GM21360 (cell line): ENCODE results near the gene SLC15A3.

Experiments used
- ATAC-seq: cut with Tn5 transposase; IDR thresholded peaks from one replicate; pipeline ENCODE4 v1.9.1; 2021; ENCODE audit warnings: mild to moderate bottlenecking, moderate library complexity; ENCODE audit not compliant: unreplicated experiment

Gene SLC15A3

DNA sequence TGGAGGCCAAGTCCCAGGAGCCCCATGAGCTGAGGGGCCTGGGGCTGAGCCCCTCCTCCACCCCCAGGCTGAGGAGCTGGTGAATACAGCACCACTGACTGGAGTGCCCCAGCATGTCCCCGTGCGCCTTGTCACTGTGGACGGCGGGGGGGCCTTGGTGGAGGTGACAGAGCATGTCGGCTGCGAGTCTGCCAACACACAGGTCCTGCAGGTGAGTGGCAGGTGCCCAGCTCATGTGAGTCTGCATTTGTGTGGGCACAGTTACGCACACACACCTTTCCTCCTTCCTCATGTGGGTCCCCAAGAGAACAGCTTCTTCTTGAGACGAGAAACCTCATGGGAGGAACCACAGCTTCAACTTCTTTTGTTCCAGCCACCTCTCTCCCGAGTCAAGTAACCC lies 20.1 kb downstream of the SLC15A3 start:
- ATAC-seq, result no peak

DNA sequence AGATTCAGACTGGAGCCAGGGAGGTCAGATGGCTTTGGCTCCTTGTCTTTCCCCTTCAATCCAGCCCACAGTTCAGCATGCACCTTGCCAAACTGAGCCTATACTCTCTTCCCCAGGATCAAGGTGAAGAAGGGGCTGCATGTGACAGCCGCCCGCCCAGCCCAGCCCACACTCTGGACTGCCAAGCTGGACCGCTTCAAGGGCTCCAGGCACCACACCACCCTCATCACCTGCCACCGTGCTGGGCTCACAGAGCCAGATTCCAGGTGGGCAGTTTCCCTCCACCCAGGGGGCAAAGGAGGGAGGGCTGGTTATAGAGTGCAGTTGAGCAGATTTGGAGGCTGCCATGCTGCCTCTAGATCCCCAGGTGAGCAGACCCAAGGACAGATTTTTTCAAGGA lies 21.6 kb downstream of the SLC15A3 start:
- no peak for ATAC-seq

DNA sequence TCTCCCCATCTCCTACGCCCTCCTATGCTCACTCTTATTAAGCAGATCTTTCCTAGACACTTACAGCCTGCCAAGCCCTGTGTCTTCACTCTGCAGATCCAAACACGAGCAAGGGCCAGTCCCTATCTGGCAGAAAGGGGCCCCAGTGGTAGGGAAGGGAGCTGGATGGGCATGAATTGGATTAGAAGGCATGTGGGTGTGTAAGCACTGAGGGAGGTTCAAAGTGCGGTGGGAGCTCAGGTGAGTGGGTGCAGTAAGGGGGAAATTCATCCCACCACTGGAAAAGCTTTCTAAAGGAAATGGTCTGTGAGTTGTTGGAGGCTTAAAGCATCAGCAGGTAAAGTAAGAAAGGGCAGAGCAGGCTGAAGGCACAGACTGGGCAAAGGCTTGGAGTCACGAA lies 22.2 kb downstream of the SLC15A3 start:
- ATAC-seq, result no peak

DNA sequence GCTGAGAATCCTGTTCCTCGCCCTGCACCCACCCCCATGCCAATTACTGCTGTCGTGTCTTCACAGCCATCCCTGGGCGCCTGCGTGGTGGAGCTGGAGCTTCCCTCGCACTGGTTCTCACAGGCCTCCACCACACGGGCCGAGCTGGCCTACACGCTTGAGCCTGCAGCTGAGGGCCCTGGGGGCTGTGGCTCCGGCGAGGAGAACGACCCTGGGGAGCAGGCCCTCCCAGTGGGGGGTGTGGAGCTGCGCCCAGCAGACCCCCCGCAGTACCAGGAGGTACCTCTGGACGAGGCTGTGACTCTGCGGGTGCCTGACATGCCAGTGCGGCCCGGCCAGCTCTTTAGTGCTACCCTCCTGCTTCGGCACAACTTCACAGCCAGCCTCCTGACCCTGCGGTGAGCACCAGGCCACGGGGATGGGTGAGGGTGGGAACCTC lies 23.4 kb downstream of the SLC15A3 start:
- no peak for ATAC-seq

DNA sequence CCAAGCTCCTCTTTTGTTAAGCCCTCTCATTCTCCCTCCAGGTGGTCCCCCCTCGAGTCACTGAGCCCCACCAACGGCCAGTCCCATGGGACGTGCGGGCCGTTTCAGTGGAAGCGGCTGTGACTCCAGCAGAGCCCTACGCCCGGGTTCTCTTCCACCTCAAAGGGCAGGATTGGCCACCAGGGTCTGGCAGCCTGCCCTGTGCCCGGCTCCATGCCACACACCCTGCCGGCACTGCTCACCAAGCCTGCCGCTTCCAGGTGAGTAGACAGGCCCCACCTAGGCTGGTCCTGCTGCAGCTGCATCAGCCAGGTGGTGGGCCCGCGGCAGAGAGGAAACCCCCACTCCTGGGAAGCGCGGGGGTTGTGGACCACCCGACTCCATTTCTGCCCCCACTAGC lies 24.4 kb downstream of the SLC15A3 start:
- ATAC-seq, result no peak

DNA sequence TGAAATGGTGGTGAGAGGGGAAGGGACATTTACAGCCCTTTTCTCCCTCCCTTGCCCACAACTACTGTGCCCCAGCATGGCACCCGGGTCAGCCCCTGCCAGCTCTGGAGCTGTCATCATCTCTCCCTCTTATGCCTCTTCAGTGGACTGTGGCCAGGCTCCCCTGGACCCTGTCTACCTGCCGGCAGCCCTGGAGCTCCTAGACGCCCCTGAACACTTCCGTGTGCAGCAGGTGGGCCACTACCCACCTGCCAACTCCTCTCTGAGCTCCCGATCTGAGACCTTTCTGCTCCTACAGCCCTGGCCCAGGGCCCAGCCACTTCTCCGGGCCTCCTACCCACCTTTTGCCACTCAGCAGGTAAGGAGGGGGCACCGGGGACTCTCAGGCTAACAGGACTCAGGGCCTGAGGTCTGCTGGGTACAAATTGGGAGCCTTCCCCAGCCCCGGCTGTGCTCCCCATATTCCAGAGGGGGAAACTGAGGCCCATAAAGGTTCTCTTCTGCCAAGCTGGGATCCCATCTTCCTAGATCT lies 24.8 kb downstream of the SLC15A3 start:
- ATAC-seq, result no peak

DNA sequence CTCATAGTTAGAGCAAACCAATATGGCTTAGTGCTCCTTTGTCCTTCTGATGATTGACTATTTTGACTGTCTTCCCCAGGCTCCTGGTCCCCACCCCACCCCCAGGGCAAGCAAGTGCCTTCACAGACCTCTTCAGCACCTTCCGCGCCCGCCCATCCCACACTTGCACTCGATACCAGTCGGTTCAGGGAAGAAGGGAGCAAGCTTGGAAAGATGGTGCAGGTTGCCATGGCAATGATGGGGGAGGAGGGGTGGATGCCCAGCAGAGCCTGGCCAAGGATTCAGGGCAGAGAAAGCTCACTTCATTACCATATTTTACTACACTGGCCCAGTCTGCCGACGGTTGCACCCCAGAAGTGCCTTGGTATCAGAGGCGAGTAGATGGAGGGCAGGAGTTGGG lies 25.5 kb downstream of the SLC15A3 start:
- no peak for ATAC-seq

DNA sequence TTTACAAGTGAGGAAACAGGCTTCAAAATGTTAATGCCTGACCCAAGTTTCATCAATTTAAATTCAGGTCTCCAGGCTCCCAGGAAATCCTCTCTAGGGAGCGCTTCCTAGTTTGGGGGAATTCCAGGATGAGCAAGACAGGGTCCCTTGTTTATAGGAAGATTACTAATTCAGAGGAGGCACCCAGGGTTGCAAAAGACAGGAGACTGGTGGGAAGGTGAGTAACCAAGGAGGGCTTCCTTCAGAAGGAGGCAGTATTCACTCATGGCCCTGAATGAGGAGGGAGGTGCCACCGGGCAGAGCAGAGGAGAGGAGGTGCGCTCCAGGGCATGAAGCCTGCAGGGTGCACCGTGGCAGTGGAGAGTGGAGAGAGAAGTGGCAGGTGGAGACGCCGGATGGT lies 26.1 kb downstream of the SLC15A3 start:
- ATAC-seq, result no peak

DNA sequence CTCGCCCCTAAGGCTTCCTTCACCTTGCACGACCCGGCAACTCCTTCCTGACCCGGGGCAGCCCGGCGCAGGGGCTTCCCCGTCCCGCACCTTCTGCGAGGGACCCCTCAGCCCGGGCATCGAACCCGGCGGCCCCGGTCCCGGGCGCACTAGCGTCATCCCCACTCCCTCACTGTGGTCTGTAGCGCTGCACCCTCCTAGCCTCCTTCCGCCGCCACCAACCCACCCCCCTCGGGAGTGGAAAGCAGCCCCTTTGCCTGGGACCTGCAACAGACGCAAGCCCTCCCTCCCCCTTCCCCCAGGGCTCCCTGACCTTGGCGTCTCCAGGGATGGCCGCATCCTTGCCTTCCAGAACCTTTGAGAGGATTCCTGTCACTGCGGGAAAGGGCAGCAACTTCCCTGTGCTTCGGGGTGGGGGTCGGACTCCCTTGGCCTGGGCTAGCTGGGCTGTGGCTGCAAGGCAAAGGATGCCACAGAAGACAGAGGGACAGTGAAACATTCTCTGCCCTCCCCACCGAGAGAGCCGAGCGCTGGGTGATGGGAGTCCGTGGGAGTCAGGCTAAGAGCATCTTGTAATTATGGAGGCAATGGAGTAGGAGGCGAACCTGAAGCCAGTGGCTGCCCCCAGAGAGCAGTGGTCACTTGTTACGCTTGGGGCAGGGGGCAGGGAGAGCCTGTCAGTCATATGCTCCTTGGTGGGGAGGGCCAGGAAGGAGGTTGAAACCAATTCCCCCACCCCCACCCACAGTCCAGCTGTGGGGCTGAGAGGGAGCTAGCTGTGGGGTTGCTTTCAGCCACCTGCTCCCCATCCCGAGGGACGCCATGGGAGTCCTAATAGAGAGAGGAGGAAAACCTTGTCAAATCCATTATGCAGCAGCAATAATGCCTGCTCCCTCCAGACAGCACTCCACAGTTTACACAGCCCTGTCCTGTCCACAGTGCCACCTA lies 26.8 kb downstream of the SLC15A3 start:
- ATAC-seq, result no peak

DNA sequence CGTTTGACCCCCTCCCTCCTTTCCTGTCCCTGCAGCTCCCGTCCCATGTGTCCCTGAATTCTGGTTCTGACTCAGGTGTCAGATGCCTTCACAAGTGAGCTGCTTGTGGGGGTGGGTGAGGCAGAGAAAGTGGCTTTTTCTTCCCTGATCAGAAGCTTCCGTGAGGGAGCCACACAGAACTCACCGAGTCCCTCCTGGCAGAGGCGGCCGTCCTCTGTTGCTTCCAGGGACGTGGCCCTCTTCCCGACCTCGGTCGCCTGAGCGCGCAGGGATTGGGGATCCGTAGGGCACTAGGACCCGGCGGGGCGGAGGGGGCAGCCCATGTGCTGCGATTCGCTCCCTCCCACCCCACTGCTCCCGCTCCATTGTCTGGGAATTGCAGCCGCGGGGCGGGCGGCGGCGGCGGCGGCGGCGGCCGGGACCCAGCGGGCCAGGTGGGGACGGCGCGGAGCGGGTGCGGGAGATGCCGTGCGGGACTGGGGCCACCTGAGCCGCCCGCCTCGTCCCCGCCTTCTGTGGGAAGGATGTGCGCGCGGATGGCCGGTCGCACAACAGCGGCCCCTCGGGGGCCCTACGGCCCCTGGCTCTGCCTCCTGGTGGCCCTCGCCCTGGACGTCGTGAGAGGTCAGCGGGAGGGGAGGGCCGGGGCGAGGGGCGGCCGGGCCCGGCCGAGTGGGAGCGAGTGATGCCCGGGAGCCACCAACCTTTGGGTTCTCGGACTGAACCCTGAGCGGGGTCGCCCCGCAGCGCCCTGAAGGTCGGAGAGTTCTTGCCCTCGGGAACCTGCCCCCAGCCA lies 27.7 kb downstream of the SLC15A3 start, which contains the start of gene TMEM132A:
TMEM132A (plus strand) TSS at position 351 of the 796 bp plus-strand sequence; CDS start at position 525, 174 bp downstream.
- ATAC-seq, result no peak

DNA sequence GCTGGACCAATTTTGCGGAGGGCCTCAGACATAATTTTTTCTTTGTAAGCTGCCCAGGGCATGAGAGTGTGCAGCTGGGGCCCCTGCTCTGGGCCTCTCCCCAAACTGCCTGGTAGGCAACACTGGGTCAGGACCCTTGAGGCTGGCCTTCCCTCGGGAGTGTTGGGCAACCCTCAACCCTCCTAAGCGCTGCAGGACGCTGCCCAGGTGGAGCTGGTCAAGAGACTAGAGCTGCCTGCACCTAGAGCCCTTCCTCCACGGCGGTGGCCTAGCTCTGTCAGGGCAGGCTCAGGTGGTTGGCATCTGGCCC lies 28.2 kb downstream of the SLC15A3 start:
- ATAC-seq, result no peak

DNA sequence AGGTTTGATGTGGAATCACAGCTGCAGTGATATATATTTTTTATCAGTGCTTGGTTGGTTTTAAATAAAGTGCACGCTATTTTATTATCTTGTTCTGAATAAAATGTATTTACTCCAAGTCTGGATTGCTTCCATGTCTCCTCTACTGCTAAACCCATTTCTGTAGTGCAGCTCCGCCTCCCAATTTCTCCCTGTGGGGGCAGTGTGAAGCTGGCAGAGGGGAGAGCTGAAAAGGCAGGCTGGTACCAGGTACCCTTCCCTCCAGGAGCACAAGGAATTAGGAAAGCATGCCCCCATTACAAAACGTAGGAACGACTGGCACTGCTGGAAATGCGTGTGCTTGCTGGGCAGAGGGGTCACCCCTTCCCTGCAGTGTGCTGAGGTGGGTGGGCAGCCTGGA lies 28.6 kb downstream of the SLC15A3 start:
- no peak for ATAC-seq

DNA sequence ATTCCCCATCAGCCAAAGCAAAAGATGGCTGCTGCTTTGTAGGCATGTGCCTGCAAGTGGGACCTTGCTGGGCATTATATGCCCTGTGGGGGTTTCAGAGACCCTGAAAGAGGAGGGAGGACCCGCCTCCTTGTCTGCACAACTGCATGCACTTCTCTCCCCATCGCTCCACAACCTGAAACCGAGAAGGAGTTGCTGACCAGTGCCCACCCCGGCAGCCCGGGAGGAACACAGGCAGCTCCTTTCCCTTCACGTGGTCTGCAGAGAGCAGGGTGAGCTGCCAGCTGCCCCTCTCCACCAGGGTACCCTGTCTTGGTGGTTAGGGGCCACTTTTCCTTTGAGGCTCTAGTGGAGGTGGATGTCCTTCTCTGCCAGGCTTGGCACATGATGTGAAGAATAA lies 29.1 kb downstream of the SLC15A3 start:
- no peak for ATAC-seq

DNA sequence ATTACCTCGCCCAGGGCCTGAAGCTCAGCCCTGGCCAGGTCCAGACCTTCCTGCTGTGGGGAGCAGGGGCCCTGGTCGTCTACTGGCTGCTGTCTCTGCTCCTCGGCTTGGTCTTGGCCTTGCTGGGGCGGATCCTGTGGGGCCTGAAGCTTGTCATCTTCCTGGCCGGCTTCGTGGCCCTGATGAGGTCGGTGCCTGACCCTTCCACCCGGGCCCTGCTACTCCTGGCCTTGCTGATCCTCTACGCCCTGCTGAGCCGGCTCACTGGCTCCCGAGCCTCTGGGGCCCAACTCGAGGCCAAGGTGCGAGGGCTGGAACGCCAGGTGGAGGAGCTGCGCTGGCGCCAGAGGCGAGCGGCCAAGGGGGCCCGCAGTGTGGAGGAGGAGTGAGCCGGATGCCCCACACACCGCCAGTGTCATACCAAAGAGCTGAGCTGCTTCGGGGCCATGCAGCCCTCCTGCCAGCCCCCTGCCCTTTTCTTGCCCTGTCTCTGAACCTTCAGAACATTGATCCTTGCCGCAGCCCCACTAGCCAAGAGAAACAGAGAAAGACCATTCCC lies 30.1 kb downstream of the SLC15A3 start:
- no peak for ATAC-seq

DNA sequence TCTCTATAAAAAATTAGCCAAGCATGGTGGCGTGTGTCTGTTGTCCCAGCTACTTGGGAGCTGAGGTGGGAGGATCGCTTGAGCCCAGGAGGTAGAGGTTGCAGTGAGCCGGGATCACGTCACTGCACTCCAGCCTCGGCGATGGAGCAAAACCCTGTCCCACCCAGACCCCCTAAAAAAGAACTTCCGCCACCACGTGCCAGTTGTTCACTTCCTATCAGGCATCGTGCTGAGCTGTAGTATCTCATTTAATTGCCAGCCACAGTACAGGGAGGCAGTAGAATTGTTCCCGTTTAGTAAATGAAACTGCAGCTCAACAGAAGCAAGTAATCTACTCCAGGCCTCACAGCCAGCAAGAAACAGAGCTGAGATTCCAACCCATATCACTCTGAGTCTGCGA lies 30.7 kb downstream of the SLC15A3 start:
- ATAC-seq, result no peak

DNA sequence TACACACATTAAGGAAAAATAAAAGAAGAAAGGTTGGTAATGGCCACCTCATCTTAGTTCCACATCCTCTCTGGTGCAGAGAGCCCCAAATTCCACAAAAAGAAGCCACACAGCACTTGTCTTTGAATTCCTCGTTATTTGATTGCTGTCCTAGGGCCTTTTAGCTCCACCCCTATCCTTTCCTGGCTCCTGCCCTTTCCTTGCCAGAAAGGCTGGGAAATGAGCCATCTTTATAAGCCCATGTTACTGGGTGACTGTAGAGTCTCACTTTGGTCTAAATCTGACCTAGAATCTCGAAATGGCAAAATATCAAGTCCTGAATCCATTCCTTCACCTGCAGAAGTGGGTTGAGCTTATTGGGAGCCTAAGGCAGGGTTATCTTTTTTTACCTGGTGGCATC lies 32.0 kb downstream of the SLC15A3 start:
- ATAC-seq, result no peak

DNA sequence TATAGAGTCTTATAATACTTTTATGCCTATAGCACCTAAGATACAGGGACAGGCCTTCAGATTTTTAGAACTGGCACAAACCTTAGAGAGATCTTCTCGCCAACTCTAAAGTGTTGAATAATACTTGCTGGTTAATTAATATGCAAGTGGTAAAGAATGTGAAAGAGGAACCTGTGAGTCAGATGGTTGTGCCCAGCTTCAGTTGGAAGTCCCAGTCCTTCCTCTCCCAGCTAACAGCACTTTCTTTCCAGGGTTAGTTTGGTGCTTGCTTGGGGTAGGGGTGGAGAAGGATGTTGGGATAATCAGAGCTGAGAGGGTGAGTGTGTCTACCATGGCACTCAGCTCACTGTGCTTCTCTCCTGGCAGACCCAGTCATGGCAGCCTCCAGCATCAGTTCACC lies 32.7 kb downstream of the SLC15A3 start:
- no peak for ATAC-seq

DNA sequence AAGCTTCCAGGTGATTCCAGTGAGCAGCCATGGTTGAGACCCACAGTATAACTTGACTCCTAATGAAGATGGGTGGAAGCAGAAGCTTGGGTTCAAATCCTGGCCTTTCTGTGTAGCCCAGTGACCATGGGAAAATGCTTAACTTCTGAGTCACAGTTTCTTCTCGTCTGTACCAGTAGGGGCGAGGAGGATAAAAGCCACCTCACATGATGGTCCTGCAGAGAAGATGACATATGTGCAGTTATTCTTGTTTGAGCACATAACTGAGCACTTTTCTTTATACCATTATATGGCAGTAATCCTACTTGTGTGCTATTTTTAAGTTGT lies 33.1 kb downstream of the SLC15A3 start:
- ATAC-seq, result no peak

DNA sequence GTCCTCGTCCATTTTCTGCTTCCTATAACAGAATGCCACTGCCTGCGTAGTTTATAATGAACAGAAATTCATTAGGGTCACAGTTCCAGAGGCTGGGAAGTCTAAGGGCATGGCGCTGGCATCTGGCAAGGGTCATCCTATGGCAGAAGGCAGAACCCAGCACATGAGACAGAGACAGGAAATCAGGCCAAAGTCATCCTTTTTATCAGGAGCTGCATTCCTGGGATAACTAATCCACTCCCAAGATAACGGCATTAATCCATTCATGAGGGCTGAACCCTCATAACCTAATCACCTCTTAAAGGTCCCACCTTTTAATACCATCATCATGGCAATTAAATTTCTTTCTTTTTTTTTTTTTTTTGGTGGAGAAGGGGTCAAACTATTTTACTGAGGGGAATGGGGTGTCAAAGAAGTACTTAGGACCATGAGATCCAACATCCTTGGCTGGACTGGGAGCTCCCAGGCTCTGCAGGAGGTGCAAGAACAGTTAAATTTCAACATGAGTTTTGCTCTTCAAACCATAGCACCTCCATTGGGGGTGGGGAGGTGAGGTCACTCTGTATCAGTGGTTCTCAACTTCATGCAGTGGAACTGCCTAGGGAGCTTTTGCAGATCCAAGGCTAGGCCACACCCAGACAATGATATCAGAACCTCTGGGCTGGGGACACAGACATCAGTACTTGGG lies 33.6 kb downstream of the SLC15A3 start:
- no peak for ATAC-seq

DNA sequence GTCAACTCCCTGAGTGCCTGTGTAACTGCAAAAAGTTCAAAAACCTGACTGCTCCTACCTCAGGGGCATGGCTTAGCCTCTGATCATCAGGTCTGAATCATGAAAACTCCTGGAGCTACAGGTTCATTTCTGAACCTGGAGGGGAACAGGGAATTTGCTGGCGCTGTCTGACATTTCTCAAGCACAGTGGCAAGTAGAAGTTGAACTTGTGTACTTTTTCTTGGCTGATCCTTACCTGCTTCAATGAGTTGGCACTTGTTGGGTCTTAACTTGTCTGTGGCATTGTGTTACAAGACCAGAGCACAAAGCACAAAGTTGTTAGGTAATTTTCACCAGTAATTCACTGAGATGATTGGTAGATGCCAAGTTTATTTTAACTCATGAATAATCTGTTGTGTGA lies 34.7 kb downstream of the SLC15A3 start:
- ATAC-seq, result no peak

DNA sequence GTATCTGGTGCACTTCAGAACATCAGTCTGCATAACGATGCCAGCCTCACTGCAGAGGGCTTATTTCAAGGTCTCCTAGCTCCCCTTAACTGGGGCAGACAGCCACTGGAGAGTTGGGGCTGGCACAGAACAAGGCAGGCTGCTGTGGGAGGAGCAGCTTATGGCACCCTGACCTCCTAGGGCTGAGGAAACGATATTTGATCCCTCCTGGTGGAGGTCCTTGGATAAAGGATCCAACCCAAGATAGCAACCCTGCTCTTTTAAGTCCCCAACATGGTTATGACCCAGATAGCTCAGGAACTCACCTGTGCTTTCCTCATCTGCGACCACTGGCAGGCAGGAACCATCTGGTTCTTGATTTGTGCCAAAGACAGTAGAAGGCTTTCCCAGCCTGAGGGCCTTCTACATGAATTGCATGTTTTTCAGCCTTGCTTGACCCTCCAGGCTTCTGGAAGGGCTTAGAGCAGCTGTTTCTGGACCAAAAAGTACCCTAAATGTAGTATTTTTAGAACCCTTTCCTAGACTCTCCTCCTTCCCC lies 35.2 kb downstream of the SLC15A3 start:
- ATAC-seq, result no peak
